Spleen (tissue), 11 donors: Measurements from ENCODE around the gene PPP1R9B. TPM values are rescaled to one million over a fixed set of nuclear protein-coding genes. Genes with fewer than 3 reads are reported as not detected.

Source experiments
- DNase-seq: peaks from one replicate; pipeline ENCODE4 v3.0.0-alpha.2; 2020
- H3K27ac ChIP-seq, 8 donors: fragments of 200-600 bp; sonication (generic) in 7 of 8; 1 replicate in 4 of 8; 2 replicates in 4 of 8; pipeline versions ENCODE4 v1.5.0 to v1.8.0; 2016 to 2021; ENCODE audit warnings: inconsistent platforms in 4 of 8, mild to moderate bottlenecking in 4 of 8, moderate library complexity in 1 of 8
- H3K27me3 ChIP-seq, 7 donors: fragments of 200-600 bp; sonication (generic) in 6 of 7; replicated peaks in 1 of 7; 1 replicate in 4 of 7; 2 replicates in 3 of 7; pipeline versions ENCODE4 v1.5.0 to v1.8.0; 2016 to 2021; ENCODE audit warnings: inconsistent platforms in 3 of 7, mild to moderate bottlenecking in 1 of 7
- H3K36me3 ChIP-seq, 6 donors: fragments of 200-600 bp; sonication (generic) in 5 of 6; 1 replicate in 4 of 6; 2 replicates in 2 of 6; pipeline versions ENCODE4 v1.5.0 to v1.8.0; 2016 to 2021; ENCODE audit warnings: inconsistent platforms in 2 of 6
- H3K4me1 ChIP-seq, 6 donors: fragments of 200-600 bp; sonication (generic) in 5 of 6; 1 replicate in 3 of 6; 2 replicates in 3 of 6; pipeline versions ENCODE4 v1.5.0 to v1.8.0; 2016 to 2021; ENCODE audit warnings: inconsistent platforms in 3 of 6
- H3K4me3 ChIP-seq, 8 donors: fragments of 200-600 bp; sonication (generic) in 7 of 8; 1 replicate in 4 of 8; 2 replicates in 4 of 8; pipeline versions ENCODE4 v1.5.0 to v1.8.0; 2016 to 2021; ENCODE audit warnings: inconsistent platforms in 4 of 8, mild to moderate bottlenecking in 4 of 8, moderate library complexity in 2 of 8
- H3K9me3 ChIP-seq, 8 donors: fragments of 200-600 bp; sonication (generic) in 7 of 8; 1 replicate in 4 of 8; 2 replicates in 4 of 8; pipeline versions ENCODE4 v1.5.0 to v1.8.0; 2016 to 2021; ENCODE audit warnings: inconsistent platforms in 4 of 8
- CTCF ChIP-seq, 11 experiments: fragments of 200-600 bp in 7 of 11; fragments of 450-650 bp in 4 of 11; sonication (generic) in 4 of 11; IDR thresholded peaks in 8 of 11; conservative IDR thresholded peaks in 3 of 11; 1 replicate in 7 of 11; 2 replicates in 4 of 11; pipeline versions ENCODE4 v1.4.0 to v1.8.0; 2016 to 2021; ENCODE audit warnings: antibody characterized with exemption in 11 of 11, inconsistent platforms in 4 of 11, mild to moderate bottlenecking in 1 of 11
- POLR2A ChIP-seq, 3 donors: fragments of 450-650 bp; IDR thresholded peaks; one replicate each; pipeline ENCODE4 v1.5.1; 2017; ENCODE audit warnings: antibody characterized with exemption in 3 of 3, mild to moderate bottlenecking in 1 of 3
- POLR2AphosphoS5 ChIP-seq, 3 donors: sonication (generic); formaldehyde crosslinking; IDR thresholded peaks; one replicate each; pipeline ENCODE4 v1.5.1; 2017; ENCODE audit warnings: antibody characterized with exemption in 3 of 3
- WGBS, 5 donors: extraction: QIAGEN DNeasy Blood & Tissue Kit in 3 of 5; methylation state at CpG; one replicate each; pipeline versions ENCODE4 v1.1.5 to v1.1.7; 2013 to 2018; 5-methylcytosine and 5-hydroxymethylcytosine counted together
- intact Hi-C: fragments of 100-400 bp; cut with DNase I; formaldehyde crosslinking; loops from one replicate; pipeline ENCODE4 v1.15.0; 2023; ENCODE audit warnings: low total_unique reads
- polyA plus RNA-seq, 3 donors: library from polyadenylated mRNA; stranded (reverse); fragments of 200-250 nt; gene quantifications; one replicate each; pipeline ENCODE4 v1.2.1, GENCODE V29; 2013
- total RNA-seq, 7 donors: library from RNA; depleted of rRNA in 3 of 7; stranded (reverse); fragments of >200 nt in 3 of 7; fragmentation: NEBNext Ultra II Directional in 4 of 7; extraction: Animal tissue kit (Norgen Biotek cat#: 25700) in 4 of 7; gene quantifications; one replicate each; pipeline versions ENCODE4 v1.1.0 to v1.2.1, GENCODE V29; 2016 to 2021
- donor health status: healthy with polysubstance abuse.
- donor health status: DM: no; HTN: no; CAD: no; lungs with moderate emphysema.
- donor health status: DM: no; HTN: no; CAD: no.
- donor health status: Bipolar disorder and iron deficiency.
- donor health status: healthy.
- donor health status: DM: no; HTN: no; CAD: no.
- donor health status: DM: yes; HTN: yes; CAD: no.

PPP1R9B gene
- total and polyA plus RNA-seq, 10 donors: 30.0 to 136 (median 86.2) TPM

DNA sequence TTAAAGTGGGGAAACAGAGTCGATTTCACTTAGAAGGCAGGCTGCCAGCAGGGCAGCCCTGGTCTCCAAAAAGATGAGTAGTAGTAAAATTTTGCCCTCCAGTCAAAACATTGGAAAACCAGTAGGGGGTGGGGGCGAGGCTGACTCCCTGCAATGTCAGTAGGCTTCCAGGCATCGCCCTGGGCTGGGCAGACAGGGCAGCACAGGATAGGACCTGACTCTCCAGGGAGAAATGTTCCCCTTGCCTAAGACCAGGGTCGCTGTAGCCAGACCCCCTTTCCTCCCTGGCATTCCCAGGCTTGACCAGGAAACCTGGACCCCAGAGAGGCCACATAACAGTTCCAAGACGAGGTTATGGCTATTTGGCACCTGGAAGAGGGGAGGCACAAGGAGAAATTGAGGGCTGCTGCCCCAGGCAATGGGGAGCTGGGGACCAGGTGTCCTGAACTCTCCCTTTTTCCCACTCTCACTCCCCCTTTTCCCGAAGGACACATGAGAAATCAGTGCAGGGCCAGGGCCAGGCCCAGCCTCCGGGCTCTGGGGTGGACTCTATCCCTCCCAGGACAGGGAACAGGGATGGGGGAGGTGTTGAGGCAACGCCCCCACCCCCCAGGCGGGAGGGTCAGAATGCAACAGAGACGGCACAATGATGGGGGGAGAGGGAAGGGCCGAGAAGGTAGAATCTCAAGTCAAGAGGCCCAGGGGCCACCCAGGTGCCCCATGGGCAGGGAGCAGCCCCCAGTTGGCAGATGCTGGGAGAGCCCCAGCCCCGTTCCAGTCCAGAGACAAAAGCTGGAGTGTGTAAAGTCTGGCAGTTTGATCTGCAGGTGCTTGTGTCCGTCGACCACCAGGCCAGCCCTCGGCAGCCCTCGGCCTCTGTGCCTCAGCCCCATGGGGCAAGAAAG, 16.0 kb downstream of the PPP1R9B start:
- intact Hi-C loops: no loop called here
- TF ChIP-seq POLR2AphosphoS5 (IDR thresholded peaks at IDR 0.05) (peak; percentile 31 to 71 (median 38)), CTCF (IDR thresholded peaks at IDR 0.05 in 8 of 11, conservative IDR thresholded peaks at IDR 0.05 in 3 of 11) (no peak), POLR2A (IDR thresholded peaks at IDR 0.05) (no peak)
- H3K27me3 ChIP-seq: peaks cover 0 to 16% (median 8%) of the 10 kb centered on the region in 7 donors
- H3K27ac ChIP-seq: no peak overlapping the region
- H3K4me1 ChIP-seq: peaks cover 5 to 57% (median 19%) of the 10 kb centered on the region in 6 donors
- WGBS, 5 donors: 79 to 86% (median 83%) methylated on average over 12 to 16 of the region's 16 CpGs
- DNase-seq: no peak
- H3K9me3 ChIP-seq: no peaks in the 10 kb centered on the region
- H3K36me3 ChIP-seq: peaks cover 6 to 74% (median 60%) of the 10 kb centered on the region in 6 donors
- H3K4me3 ChIP-seq: no peak overlapping the region

GRCh38 chr17:50133769-50134099, 16.7 kb downstream of the PPP1R9B start:
- DNase-seq: no peak
- WGBS, 5 donors: 50 to 74% (median 60%) methylated on average over 16 of the region's 16 CpGs
- Histone ChIP-seq H3K27me3 (peaks cover 0 to 24% (median 16%) of the 10 kb centered on the region in 7 donors), H3K36me3 (peaks cover 6 to 67% (median 53%) of the 10 kb centered on the region in 6 donors), H3K9me3 (no peaks in the 10 kb centered on the region), H3K4me3 (no peak overlapping the region), H3K27ac (peak overlapping the region in 2 of 8 donors; percentile 6 to 33), H3K4me1 (peaks cover 12 to 57% (median 23%) of the 10 kb centered on the region in 6 donors)
- peak in 1 of 3 donors; percentile 33 for TF ChIP-seq POLR2AphosphoS5 (IDR thresholded peaks at IDR 0.05)
- TF ChIP-seq POLR2A (IDR thresholded peaks at IDR 0.05): no peak
- no peak for TF ChIP-seq CTCF (IDR thresholded peaks at IDR 0.05 in 8 of 11, conservative IDR thresholded peaks at IDR 0.05 in 3 of 11)
- intact Hi-C loops: no loop called here

GRCh38 chr17:50133028-50133768, 17.3 kb downstream of the PPP1R9B start:
- H3K4me3 ChIP-seq: no peak overlapping the region
- peaks cover 14 to 59% (median 28%) of the 10 kb centered on the region in 6 donors for H3K4me1 ChIP-seq
- H3K27me3 ChIP-seq: peaks cover 0 to 29% (median 19%) of the 10 kb centered on the region in 7 donors
- peak overlapping the region in 3 of 8 donors; percentile 6 to 45 (median 33) for H3K27ac ChIP-seq
- no peak for DNase-seq
- TF ChIP-seq POLR2A (IDR thresholded peaks at IDR 0.05): no peak
- TF ChIP-seq CTCF (IDR thresholded peaks at IDR 0.05 in 8 of 11, conservative IDR thresholded peaks at IDR 0.05 in 3 of 11): no peak
- TF ChIP-seq POLR2AphosphoS5 (IDR thresholded peaks at IDR 0.05): peak in 2 of 3 donors; percentile 18 to 63
- intact Hi-C loops: no loop called here
- no peaks in the 10 kb centered on the region for H3K9me3 ChIP-seq
- 61 to 76% (median 72%) methylated on average over 7 of the region's 7 CpGs for WGBS, 5 donors
- peaks cover 4 to 61% (median 47%) of the 10 kb centered on the region in 6 donors for H3K36me3 ChIP-seq
